GM21367 (cell line): ENCODE results near the gene CAB39L.
"Not testable (repeated sequence)": the region's sequence is repeated elsewhere in the genome, so short reads cannot be mapped to it uniquely, and the experiment has no call there.

Experiments
- ATAC-seq: cut with Tn5 transposase; IDR thresholded peaks from one replicate; pipeline ENCODE4 v1.9.1; 2021; ENCODE audit not compliant: unreplicated experiment

The CAB39L gene

GRCh38 chr13:49294723-49295122 lies 149.1 kb downstream of the CAB39L start:
- not testable (repeated sequence) for ATAC-seq

GRCh38 chr13:49292742-49293486 lies 150.9 kb downstream of the CAB39L start:
- no peak for ATAC-seq

GRCh38 chr13:49288458-49288857 lies 155.4 kb downstream of the CAB39L start:
- ATAC-seq: no peak

GRCh38 chr13:49287995-49288394 lies 155.9 kb downstream of the CAB39L start:
- no peak for ATAC-seq

- no peak for ATAC-seq
These were observed 164.0 kb downstream of the CAB39L start for GRCh38 chr13:49279885-49280284.

- ATAC-seq: no peak
These were observed 164.8 kb downstream of the CAB39L start for GRCh38 chr13:49279112-49279511.

- ATAC-seq: no peak
These were observed 165.7 kb downstream of the CAB39L start for GRCh38 chr13:49278211-49278610.

GRCh38 chr13:49272296-49272695 lies 171.6 kb downstream of the CAB39L start:
- ATAC-seq: no peak

- no peak for ATAC-seq
These were observed 172.6 kb downstream of the CAB39L start for GRCh38 chr13:49271264-49271663.

- no peak for ATAC-seq
These were observed 178.0 kb downstream of the CAB39L start for GRCh38 chr13:49265822-49266221.

GRCh38 chr13:49262634-49263033 lies 181.2 kb downstream of the CAB39L start:
- no peak for ATAC-seq

GRCh38 chr13:49259586-49259985 lies 184.3 kb downstream of the CAB39L start:
- no peak for ATAC-seq
